Brain pericyte (primary cell): ENCODE results near the gene TSHZ1.
"Not testable (repeated sequence)": the region's sequence is repeated elsewhere in the genome, so short reads cannot be mapped to it uniquely, and the experiment has no call there.

Source experiments
- DNase-seq: peaks from one replicate; pipeline ENCODE4 v3.0.0-alpha.2; 2012; ENCODE audit warnings: low read depth, low spot score

Gene TSHZ1

DNA sequence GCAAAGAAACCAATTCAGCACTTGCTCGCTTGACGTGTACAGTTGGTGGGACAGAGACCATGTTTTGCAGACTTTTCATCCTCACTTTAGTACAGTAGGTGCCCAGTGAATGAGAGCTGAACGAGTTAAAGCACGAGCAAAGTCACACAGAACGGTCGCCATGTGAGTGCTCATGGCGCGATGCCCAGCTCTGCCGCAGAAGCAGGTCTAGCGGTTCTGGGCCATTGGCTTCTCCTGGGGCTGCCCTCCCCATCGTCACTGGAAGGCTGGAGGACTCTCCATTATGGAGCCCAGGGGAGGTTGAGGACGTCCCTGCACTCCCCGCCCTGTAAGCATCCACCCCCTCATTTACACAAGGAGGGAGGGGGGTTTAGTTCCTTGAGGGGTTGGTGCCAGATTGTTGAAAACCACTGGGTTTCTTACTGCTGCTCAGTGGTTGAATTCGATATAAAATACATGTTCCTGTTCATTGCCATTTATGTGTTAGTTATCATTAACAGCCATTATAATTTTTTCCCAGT lies 26.6 kb upstream of the TSHZ1 start:
- DNase-seq: no peak

DNA sequence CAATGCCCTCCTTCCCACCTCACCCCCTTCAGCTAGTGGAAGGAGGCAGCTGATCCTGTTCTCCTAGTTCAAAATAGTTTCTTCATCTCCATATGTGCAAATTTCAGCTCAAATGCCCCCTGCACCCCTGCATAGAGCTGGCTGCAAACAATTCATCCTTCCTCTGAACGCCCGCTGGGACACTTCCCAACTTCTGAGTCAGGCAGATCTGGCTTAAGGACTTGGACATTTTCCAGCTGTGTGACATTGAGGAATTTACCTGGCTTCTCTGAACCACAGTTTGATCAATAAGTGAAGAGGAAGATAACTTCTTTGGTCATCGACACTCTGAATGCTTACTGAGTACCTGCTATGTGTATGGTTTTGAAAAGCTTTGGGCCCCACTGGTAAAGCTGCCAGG lies 25.1 kb upstream of the TSHZ1 start:
- DNase-seq: no peak

DNA sequence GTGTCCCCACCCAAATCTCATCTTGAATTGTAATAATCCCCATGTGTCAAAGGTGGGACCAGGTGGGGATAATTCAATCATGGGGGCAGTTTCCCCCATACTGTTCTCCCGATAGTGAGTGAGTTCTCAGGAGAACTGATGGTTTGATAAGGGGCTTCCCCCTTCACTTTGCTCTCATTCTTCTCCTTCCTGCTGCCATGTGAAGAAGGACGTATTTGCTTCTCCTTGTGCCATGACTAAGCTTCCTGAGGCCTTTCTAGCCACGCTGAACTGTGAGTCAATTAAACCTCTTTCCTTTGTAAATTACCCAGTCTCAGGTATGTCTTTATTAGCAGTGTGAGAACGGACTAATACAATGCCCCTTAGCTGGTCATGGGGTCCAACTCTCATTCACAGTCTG lies 22.9 kb upstream of the TSHZ1 start:
- DNase-seq: not testable (repeated sequence)

DNA sequence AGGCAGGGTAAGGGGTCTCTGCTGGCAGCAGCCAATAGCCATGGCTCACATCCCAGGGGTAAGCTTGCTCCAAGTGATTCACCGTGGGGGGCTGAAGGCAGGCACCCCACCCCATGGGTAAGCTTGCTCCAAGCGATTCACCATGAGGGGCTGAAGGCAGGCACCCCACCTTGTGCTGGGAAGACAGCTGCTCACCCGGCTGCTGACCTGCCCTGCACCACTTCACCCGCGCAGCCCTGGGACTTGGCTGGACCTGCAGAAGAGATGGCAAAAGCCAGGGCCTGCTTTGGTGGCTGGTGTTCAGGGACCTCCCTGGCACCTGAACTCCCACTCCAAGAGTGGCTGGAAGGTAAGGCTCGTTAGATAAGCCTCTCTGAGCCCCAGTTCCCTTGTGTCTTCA lies 20.9 kb upstream of the TSHZ1 start:
- no peak for DNase-seq

GRCh38 chr18:75192899-75193298 lies 17.7 kb upstream of the TSHZ1 start:
- no peak for DNase-seq

- no peak for DNase-seq
Observed at GRCh38 chr18:75198036-75198435, 12.6 kb upstream of the TSHZ1 start.

DNA sequence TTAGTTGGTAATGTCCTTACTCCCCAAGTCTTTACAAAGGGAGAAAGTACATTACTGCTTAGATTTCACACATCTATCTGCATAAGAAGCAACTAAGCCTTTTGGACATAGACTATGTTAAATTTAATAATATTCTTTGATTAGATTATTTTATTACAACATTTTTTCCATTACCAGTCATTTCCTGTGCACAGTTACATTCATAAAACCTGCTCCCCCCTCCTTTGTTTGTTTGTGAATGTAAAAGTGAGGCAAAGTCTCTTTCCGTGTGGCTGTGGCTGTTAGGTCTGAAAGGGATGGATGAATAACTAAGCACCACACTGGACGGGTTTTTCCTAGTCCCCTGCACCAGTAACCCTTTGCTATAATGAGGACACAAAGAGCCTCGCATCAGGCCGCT lies 11.3 kb upstream of the TSHZ1 start:
- no peak for DNase-seq

DNA sequence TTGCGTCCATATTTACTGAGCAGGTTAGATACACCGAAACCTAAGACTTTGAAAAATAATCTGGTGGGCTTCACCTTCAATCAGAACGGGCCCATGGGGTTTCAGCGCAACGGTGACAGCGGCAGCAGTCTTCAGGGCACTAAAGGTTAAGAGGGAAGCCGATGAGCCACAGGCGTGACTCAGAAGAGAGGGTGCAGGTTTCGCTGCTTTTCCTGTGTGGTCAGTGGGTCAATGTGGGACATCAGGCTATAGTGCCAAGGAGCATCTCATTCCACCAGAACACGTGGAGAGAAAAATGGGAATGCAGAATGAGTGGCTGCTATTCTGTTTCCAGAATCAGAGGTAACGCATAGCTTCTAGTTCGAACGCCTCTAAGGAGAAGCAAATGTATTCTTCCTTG lies 10.5 kb upstream of the TSHZ1 start:
- no peak for DNase-seq

DNA sequence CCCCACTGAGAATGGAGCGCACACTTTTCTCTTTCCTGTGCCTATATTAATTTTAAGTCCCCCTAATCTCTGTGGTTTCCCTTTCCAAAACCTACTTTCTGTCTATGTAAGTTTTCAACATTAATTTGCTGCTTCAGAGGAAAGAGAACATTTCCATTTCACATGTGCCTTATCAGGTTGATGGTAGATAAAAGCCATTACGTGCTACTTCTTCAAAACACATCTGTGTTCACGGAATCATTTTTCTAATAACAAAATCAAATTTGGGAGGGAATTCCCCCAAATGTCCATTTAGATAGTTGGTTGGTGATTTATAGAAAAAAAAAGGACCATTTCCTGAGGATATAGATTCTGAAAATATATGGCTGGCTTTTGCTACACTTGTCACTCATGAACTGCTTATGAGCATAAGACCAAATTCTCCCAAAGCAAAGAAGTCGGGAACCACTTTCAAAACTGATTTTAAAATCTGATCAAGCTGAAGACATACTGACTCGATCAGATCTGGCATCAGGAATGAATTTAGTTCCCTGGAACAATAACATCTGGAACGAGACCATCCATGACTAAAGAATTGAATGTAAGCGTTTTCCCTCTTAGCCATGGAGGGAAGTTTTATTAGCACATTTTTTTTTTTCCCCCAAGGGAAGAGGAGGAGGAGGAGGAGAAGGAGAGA lies 9.9 kb upstream of the TSHZ1 start:
- no peak for DNase-seq

DNA sequence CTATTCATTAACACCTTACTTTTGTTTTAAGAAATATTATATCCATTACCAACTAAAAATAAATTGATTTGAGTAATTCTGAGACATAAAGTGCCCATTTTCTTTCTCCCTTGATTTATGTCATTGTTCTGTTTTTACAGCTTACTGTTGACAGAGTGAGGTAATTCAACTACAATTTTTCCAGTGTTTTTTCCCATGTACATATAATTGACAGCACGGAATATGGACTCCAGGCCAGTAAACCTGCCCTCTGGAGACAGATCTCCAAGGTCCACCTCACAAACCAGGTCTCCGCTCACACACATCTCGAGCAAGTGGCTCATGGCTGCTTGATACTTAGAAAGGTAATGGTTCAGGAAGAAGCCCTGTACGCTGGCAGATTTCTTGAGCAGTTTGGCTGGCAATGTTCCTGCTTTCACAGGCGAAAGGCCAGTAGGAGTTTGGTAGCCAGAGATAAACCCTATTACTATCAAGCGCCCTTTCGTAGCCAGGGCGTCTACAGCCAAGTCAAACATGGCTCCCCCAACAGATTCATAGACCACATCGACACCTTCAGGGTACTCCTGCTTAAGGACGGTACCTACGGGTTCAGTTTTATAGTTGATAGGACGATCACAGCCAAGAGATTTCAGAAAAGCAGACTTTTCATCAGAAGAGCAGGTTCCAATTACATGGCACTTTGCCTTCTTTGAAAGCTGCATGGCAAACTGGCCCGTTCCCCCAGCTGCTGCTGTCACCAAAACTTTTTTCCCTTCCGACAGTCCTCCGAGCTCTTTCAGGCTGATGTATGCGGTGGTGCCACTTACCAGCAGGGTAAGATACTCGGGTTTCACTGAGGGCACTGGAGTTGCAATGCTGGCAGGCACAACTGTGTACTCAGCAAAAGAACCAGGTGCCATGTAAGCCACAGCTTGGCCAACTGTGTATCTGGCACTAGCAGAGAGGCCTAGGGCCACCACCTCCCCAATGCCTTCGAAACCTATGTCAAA lies 9.0 kb upstream of the TSHZ1 start:
- no peak for DNase-seq

- no peak for DNase-seq
Observed at GRCh38 chr18:75202696-75203365, 7.8 kb upstream of the TSHZ1 start.

- DNase-seq: no peak
Observed at GRCh38 chr18:75203416-75204268, 7.0 kb upstream of the TSHZ1 start.

DNA sequence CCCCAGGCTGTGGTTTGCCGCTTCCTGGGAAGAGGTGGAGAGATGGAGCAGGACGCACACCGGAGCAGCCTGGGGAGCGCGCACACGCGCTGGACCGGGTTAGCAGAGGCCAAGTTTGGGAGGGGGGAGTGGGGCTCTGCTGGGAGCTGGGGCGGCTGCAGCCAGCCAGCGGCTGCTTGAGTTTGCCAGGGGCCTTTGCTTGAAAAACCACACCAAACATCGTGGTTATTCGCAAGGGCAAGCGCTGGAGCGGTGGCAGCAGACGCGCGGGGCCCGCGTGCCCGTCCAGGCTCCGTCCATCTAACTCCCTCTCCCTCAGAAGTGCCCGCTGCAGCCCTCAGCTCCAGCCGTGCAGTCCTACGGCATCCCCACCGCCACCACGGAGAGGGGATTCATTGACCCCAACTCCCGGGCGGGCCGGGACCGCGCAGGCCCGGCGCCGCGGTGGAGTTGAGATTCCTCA lies 6.3 kb upstream of the TSHZ1 start:
- DNase-seq: no peak

DNA sequence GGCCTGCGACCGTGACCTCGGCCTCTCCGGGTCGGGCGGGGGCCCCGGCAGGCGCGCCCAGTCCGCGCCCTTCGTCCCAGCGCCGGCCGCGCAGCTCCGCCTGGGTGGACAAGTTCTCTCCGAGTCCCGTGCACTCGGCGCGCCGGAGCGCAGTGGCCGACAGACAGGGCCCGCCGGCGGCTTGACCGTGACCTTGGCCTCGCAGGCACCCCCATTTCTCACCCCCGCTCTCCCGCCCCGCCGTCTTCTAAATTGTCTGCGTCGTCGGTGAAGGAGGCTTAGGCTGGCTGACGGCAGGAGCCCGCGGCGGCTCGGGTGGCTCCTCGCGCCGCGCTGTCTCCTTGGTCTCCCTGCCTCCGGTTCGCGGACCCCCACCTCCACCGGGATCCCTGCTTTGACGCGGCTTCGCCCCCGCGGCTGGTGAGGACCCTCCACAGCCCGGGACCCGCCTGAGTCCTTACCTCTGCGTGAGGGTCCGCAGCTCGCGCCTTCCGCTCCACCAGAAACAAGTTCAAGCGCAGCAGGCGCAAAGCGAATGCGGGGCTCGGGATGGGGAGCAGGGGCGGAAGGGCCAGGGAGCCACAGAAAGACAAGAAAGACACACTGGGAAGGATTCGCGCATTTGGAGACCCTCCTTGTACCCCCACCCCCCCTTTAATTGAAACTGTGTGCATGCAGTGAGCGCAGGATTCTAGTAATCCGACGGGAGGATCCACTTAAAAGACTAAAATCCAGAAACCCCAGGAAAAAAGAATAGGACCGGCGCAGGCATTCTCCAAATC lies 5.7 kb upstream of the TSHZ1 start:
- no peak for DNase-seq

DNA sequence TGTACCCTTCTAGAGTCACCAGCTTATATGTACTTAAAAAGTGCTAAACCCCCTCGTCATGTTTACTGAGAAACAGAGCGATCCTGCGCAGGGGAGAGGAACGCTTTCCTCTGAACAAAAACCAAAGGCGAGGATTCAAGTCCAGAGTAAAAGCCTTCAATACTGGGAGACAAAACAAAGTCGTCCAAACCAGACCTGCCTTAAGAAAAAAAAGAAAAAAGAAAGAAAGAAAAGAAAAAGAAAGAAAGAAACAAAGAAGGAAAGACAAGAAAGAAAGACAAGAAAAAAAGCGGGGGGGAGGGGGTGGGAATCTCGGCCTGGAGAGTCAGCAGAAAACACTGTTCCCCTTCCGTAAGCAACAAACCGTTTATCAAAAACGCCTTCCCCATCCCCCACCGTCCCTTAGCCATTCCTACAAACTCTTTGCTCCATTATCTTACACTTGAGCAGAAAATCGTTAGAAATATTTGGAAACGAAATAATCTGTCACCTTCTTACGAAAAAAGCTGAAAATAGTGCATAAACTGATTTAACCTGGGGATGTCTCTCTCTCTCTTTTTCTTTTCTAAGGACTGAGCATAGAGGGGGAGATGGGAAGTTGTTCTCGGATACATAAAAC lies 5.0 kb upstream of the TSHZ1 start:
- DNase-seq: no peak

DNA sequence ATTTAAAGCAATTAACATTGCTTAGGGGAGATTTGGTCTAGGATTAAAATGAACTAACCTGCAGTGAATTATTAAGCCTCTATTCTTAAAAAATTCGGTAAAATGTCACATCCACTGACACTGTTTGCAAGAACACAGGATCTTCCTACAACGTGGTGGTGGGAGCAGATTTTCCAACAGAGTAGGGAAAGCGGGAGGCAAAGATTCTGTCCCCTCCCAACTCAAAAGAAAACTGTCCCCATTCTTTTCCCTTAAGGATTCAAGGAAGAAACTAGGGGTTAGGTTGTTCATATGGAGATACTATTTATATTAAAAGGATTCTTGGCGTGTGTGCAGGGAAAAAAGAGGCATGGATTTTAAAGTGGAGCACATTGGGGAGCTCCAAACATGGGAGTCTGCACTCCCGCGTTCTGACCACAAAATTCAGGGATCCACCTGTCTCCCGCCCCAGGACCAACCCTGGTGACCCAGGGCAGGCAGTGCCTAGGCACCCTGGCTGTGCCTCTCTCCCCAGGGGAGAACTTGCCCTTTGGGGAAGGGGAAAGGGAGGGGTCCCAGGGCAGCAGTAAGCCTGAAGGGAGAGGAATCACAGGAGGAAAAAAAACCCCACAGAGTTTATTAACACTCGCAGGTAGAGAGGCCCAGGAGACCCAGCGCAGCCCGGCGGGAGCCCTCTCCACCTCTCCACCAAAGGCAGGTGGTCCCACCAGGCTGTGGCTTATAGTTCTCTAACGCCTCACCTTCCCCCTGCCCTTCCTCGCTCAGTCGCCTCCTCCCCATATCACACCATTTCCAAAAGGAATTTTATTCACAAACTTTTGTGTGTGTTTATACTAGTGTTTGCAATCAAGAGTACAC lies 3.9 kb upstream of the TSHZ1 start:
- DNase-seq: no peak

DNA sequence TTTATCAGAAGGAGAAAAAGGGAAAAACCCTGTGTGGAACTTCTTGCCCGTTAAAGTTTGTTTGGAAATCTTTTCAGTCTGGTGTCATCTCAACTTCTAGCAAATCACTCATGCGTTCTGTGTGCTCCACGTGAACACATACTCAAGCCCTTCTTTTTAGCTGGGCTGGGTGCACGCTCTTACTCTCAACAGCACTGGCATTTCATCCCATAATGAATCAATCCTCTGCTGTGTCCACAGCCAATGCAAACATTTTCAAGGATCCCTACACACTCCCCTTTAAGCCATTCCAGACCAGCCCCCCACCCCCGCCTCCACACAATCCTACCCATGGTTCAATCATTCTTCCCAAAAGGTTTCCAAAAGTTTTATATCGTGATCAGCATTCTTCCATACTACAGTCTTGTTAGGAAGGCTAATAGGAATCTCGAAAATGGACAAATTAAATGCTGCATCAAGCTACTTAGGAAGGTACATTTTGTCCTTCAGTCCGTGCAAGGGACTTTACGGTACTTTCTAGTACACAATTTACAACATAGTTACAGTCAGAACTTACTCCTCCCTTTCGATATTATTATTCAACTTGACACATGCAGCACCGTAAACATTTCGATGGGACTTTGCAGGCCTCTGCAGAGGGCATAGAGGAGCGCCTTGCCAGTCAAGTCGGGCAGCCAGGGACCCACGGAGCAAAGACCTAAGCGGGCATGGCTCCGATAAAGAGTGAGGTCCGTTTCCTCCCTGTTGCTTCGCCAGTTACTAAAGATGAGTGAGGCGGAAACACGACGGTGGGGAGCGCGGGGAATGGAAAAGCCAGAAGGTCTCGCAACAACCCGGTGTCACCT lies 3.1 kb upstream of the TSHZ1 start:
- DNase-seq: no peak
